ENCODE data around the gene PARD3. TPM values are rescaled to one million over a fixed set of nuclear protein-coding genes. Genes with fewer than 3 reads are reported as not detected.

PARD3 gene
- total RNA-seq, 4 donors from 2014 or later = 115 to 226 (median 141) TPM

- Histone ChIP-seq H3K36me3 (peaks cover 9% of the 10 kb centered on the region), H3K4me3 (no peak overlapping the region), H3K27ac (no peak overlapping the region), H3K27me3 (no peaks in the 10 kb centered on the region), H3K4me1 (peaks cover 13% of the 10 kb centered on the region), H3K9me3 (no peaks in the 10 kb centered on the region)
- WGBS = 96% methylated on average over 5 of the region's 5 CpGs
- DNase-seq (ENCODE audit: low spot score in 2 of 2) = no peak
- no peak for TF ChIP-seq EP300 (IDR thresholded peaks at IDR 0.05)
- TF ChIP-seq, protein P1, sequence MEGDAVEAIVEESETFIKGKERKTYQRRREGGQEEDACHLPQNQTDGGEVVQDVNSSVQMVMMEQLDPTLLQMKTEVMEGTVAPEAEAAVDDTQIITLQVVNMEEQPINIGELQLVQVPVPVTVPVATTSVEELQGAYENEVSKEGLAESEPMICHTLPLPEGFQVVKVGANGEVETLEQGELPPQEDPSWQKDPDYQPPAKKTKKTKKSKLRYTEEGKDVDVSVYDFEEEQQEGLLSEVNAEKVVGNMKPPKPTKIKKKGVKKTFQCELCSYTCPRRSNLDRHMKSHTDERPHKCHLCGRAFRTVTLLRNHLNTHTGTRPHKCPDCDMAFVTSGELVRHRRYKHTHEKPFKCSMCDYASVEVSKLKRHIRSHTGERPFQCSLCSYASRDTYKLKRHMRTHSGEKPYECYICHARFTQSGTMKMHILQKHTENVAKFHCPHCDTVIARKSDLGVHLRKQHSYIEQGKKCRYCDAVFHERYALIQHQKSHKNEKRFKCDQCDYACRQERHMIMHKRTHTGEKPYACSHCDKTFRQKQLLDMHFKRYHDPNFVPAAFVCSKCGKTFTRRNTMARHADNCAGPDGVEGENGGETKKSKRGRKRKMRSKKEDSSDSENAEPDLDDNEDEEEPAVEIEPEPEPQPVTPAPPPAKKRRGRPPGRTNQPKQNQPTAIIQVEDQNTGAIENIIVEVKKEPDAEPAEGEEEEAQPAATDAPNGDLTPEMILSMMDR (IDR thresholded peaks at IDR 0.05) = no peak
- no peak for TF ChIP-seq POLR2AphosphoS5 (IDR thresholded peaks at IDR 0.05)
- no peak for TF ChIP-seq POLR2A (IDR thresholded peaks at IDR 0.05)
These were observed 344.8 kb downstream of the PARD3 start for GRCh38 chr10:34470307-34470706.

DNA sequence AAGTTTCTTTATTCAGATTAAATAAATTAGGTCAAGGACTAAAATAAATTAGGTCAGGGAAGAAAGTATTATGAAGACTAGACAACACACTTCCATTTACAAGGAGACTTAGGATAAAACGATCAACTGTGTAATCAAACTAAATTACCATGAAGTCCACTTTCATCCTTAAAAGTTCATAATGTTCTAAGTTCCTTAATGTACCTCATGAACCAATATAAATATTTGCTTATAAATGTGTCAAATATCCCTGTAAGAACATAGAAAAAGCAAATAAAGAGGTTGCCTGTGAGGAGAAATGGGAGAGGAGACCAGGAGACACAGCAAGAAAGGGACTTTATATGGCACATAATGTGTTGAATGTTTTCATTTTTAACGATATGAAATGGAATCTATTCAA, 345.6 kb downstream of the PARD3 start:
- peaks cover 13% of the 10 kb centered on the region for H3K4me1 ChIP-seq
- WGBS = 97% methylated on average over 2 of the region's 2 CpGs
- peaks cover 9% of the 10 kb centered on the region for H3K36me3 ChIP-seq
- DNase-seq (ENCODE audit: low spot score in 2 of 2) = no peak
- H3K9me3 ChIP-seq = no peaks in the 10 kb centered on the region
- TF ChIP-seq, protein P1 (IDR thresholded peaks at IDR 0.05) = no peak
- TF ChIP-seq POLR2A (IDR thresholded peaks at IDR 0.05) (no peak), POLR2AphosphoS5 (IDR thresholded peaks at IDR 0.05) (no peak), EP300 (IDR thresholded peaks at IDR 0.05) (no peak)
- no peak overlapping the region for H3K4me3 ChIP-seq
- H3K27me3 ChIP-seq = no peaks in the 10 kb centered on the region
- H3K27ac ChIP-seq = no peak overlapping the region

DNA sequence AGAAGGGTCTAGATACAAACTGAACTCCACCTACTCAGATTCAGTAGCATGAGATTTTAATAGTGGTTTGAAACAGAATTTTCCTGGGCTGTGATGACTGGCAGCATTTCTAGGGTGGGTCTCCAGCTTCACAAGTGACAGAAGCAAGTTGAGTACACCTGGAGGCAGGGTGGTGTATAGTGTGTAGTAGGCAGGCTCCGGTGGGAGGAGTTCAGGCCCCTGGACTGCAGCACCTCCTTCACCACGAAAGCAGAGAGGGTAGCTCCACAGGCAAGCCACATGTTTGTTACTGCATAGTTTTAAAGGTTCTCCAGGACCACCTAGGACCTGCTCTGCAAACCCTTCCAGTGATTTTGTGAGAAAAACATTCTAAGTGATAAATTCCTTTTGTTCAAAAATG, 347.2 kb downstream of the PARD3 start:
- Histone ChIP-seq H3K4me3 (no peak overlapping the region), H3K9me3 (no peaks in the 10 kb centered on the region), H3K36me3 (peaks cover 9% of the 10 kb centered on the region), H3K4me1 (no peaks in the 10 kb centered on the region), H3K27ac (no peak overlapping the region), H3K27me3 (no peaks in the 10 kb centered on the region)
- 100% methylated on average over 2 of the region's 2 CpGs for WGBS
- TF ChIP-seq, protein P1 (IDR thresholded peaks at IDR 0.05) = no peak
- TF ChIP-seq EP300 (IDR thresholded peaks at IDR 0.05) = no peak
- TF ChIP-seq POLR2AphosphoS5 (IDR thresholded peaks at IDR 0.05) = no peak
- no peak for TF ChIP-seq POLR2A (IDR thresholded peaks at IDR 0.05)
- DNase-seq (ENCODE audit: low spot score in 2 of 2) = no peak

GRCh38 chr10:34467364-34467763, 347.7 kb downstream of the PARD3 start:
- TF ChIP-seq, protein P1 (IDR thresholded peaks at IDR 0.05) = no peak
- TF ChIP-seq POLR2AphosphoS5 (IDR thresholded peaks at IDR 0.05) (no peak), POLR2A (IDR thresholded peaks at IDR 0.05) (no peak), EP300 (IDR thresholded peaks at IDR 0.05) (no peak)

DNA sequence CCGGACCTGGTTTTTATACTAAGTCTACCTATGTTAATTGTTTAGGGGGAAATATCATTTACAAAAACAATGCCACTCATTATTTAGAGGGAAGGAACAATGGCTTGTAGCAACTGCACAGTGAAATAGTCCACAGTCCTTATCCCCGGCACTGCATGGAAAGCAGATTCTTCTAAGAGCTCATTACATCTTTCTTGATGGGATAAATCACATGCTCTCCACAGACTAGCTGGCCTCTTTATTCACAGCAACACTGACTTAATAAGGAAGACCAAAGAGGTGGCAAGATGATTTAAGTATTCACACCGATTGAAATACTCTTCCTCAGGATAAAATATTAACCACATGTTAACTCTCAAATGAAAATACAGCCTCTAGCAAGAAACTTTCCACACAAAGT, 349.4 kb downstream of the PARD3 start:
- WGBS = 63% methylated on average over 3 of the region's 3 CpGs
- no peak for DNase-seq (ENCODE audit: low spot score in 2 of 2)
- TF ChIP-seq, protein P1 (IDR thresholded peaks at IDR 0.05) = no peak
- TF ChIP-seq POLR2AphosphoS5 (IDR thresholded peaks at IDR 0.05) (no peak), POLR2A (IDR thresholded peaks at IDR 0.05) (no peak), EP300 (IDR thresholded peaks at IDR 0.05) (no peak)
- Histone ChIP-seq H3K4me1 (no peaks in the 10 kb centered on the region), H3K9me3 (no peaks in the 10 kb centered on the region), H3K36me3 (peaks cover 9% of the 10 kb centered on the region), H3K27ac (no peak overlapping the region), H3K4me3 (no peak overlapping the region), H3K27me3 (no peaks in the 10 kb centered on the region)

More at GRCh38 chr10:34467364-34467763, 347.7 kb downstream of the PARD3 start:
- peaks cover 9% of the 10 kb centered on the region for H3K36me3 ChIP-seq
- no peak overlapping the region for H3K27ac ChIP-seq
- no peaks in the 10 kb centered on the region for H3K9me3 ChIP-seq
- WGBS = 97% methylated on average over 3 of the region's 3 CpGs
- DNase-seq (ENCODE audit: low spot score in 2 of 2) = no peak
- H3K27me3 ChIP-seq = no peaks in the 10 kb centered on the region
- H3K4me3 ChIP-seq = no peak overlapping the region
- no peaks in the 10 kb centered on the region for H3K4me1 ChIP-seq
